Loucy (cell line): ENCODE measurements around the gene CYP1A2.
A peak's percentile ranks its signal among the peaks of the same experiment; 100 is the strongest.

Source experiments
- H2AFZ ChIP-seq: fragments of 200-600 bp; sonication (generic); 2 replicates; pipeline ENCODE4 v1.6.0; 2016; ENCODE audit warnings: antibody characterized with exemption, mild to moderate bottlenecking, low read length, moderate library complexity
- H3F3A ChIP-seq: fragments of 200-600 bp; 2 replicates; pipeline ENCODE4 v1.6.0; 2016; ENCODE audit warnings: antibody characterized with exemption, low read depth, mild to moderate bottlenecking
- H3K27me3 ChIP-seq: fragments of 200-600 bp; sonication (generic); 2 replicates; pipeline ENCODE4 v1.6.1; 2014; ENCODE audit warnings: low read length, mild to moderate bottlenecking; ENCODE audit not compliant: insufficient read depth, poor library complexity, severe bottlenecking
- H3K36me3 ChIP-seq: fragments of 200-600 bp; sonication (generic); 2 replicates; pipeline ENCODE4 v1.6.1; 2016; ENCODE audit warnings: low read length; ENCODE audit not compliant: insufficient read depth
- H3K4me1 ChIP-seq: fragments of 200-600 bp; sonication (generic); 2 replicates; pipeline ENCODE4 v1.5.1; 2014; ENCODE audit warnings: low read length, mild to moderate bottlenecking; ENCODE audit not compliant: insufficient read depth, poor library complexity, severe bottlenecking
- H3K4me2 ChIP-seq: fragments of 200-600 bp; sonication (generic); 2 replicates; pipeline ENCODE4 v1.6.0; 2014; ENCODE audit warnings: antibody characterized with exemption, low read length, low read depth, mild to moderate bottlenecking; ENCODE audit not compliant: poor library complexity, severe bottlenecking
- H3K4me3 ChIP-seq: fragments of 200-600 bp; sonication (generic); 2 replicates; pipeline ENCODE4 v1.5.1; 2014; ENCODE audit warnings: low read length, mild to moderate bottlenecking, mixed read lengths; ENCODE audit not compliant: poor library complexity, severe bottlenecking
- H3K79me2 ChIP-seq: fragments of 200-600 bp; sonication (generic); 2 replicates; pipeline ENCODE4 v1.6.1; 2014; ENCODE audit warnings: low read length; ENCODE audit not compliant: insufficient read depth
- H3K9ac ChIP-seq: fragments of 200-600 bp; sonication (generic); 2 replicates; pipeline ENCODE4 v1.6.0; 2014; ENCODE audit warnings: mild to moderate bottlenecking, low read depth, low read length, moderate library complexity; ENCODE audit not compliant: poor library complexity, severe bottlenecking
- H3K9me2 ChIP-seq: fragments of 200-600 bp; sonication (generic); replicated peaks from 2 replicates; pipeline ENCODE4 v1.6.1; 2016; ENCODE audit warnings: low read depth, low read length, mixed read lengths
- H3K9me3 ChIP-seq: fragments of 200-600 bp; sonication (generic); 2 replicates; pipeline ENCODE4 v1.6.1; 2014; ENCODE audit warnings: mild to moderate bottlenecking, antibody characterized with exemption, low read length, low read depth; ENCODE audit not compliant: insufficient read depth
- H4K20me1 ChIP-seq: fragments of 200-600 bp; sonication (generic); 2 replicates; pipeline ENCODE4 v1.6.0; 2014; ENCODE audit warnings: antibody characterized with exemption, low read length, mild to moderate bottlenecking; ENCODE audit not compliant: insufficient read depth, poor library complexity, severe bottlenecking
- EZH2phosphoT487 ChIP-seq: fragments of 200-600 bp; IDR thresholded peaks from 2 replicates; pipeline ENCODE4 v1.6.1; 2018; ENCODE audit warnings: antibody characterized with exemption, mild to moderate bottlenecking, moderate library complexity, borderline replicate concordance
- TF ChIP-seq, protein P1 (sequence below): fragments of 200-600 bp; sonication (generic); conservative IDR thresholded peaks from 2 replicates; pipeline ENCODE4 v1.5.1; 2014; ENCODE audit warnings: mild to moderate bottlenecking, antibody characterized with exemption, low read length

CYP1A2 gene

DNA sequence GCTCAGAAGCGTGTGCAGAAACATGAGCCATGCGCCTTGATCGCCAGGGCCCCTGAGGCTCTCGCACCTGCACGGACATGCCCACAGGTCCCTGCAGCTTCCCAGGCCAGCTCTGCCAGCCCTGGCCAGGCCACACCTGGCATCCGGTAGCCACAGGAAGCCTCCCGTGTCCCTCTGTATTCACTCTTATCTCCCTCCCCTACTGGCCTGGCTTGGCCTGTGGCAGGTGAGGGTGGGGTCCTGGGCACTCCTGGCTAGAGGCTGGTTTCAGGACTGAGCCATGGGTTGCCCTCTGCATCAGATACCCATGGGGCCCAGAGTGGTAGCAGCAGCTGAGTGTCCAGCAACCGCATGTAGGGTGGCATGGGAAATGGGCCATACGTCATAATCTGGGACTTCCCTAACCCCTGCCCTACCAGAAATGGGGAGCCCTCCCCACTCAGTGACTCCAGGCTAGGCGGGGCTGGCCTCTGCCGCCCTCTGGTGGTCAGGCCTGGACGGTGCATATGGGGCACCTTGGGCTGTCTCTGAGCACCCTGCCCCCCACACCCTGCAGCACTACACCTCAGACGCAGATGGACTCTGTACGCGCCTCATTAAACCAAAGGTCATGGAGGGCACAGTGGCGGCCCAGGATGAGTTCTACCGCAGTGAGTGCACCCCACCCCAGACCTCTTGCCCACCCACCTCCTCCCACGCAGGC lies 51.4 kb downstream of the CYP1A2 start:
- H3K4me2 ChIP-seq, result no peak overlapping the region
- TF ChIP-seq, protein P1, sequence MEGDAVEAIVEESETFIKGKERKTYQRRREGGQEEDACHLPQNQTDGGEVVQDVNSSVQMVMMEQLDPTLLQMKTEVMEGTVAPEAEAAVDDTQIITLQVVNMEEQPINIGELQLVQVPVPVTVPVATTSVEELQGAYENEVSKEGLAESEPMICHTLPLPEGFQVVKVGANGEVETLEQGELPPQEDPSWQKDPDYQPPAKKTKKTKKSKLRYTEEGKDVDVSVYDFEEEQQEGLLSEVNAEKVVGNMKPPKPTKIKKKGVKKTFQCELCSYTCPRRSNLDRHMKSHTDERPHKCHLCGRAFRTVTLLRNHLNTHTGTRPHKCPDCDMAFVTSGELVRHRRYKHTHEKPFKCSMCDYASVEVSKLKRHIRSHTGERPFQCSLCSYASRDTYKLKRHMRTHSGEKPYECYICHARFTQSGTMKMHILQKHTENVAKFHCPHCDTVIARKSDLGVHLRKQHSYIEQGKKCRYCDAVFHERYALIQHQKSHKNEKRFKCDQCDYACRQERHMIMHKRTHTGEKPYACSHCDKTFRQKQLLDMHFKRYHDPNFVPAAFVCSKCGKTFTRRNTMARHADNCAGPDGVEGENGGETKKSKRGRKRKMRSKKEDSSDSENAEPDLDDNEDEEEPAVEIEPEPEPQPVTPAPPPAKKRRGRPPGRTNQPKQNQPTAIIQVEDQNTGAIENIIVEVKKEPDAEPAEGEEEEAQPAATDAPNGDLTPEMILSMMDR, result peak; percentile 97
- no peak for TF ChIP-seq EZH2phosphoT487
- H3K4me1 ChIP-seq, result no peaks in the 10 kb centered on the region
- no peaks in the 10 kb centered on the region for H3K9me2 ChIP-seq
- peaks cover 3% of the 10 kb centered on the region; the same call in 1 of the 2 replicates for H3F3A ChIP-seq
- peaks cover 43% of the 10 kb centered on the region for H4K20me1 ChIP-seq
- no peaks in the 10 kb centered on the region for H3K9me3 ChIP-seq
- no peaks in the 10 kb centered on the region for H3K27me3 ChIP-seq
- peaks cover 73% of the 10 kb centered on the region; the same call in 1 of the 2 replicates for H3K36me3 ChIP-seq
- H3K79me2 ChIP-seq, result peaks cover 35% of the 10 kb centered on the region; the same call in 1 of the 2 replicates
- H2AFZ ChIP-seq, result no peak overlapping the region
- no peak overlapping the region for H3K9ac ChIP-seq
- no peak overlapping the region for H3K4me3 ChIP-seq

DNA sequence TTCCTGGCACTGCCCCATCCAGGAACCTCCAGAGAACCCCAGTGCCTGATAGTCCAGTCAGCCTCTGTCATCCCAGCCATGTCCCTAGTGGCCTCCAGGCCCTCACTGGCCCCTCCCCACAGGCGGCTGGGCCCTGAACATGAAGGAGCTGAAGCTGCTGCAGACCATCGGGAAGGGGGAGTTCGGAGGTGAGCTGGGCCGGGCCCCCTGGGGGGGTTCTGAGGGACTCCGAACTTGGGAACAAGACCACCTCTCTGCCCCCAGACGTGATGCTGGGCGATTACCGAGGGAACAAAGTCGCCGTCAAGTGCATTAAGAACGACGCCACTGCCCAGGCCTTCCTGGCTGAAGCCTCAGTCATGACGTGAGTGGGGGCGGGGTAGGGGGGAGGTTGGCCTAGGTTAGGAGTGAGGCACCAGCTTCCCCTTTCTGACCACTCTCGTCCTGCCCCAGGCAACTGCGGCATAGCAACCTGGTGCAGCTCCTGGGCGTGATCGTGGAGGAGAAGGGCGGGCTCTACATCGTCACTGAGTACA lies 52.0 kb downstream of the CYP1A2 start:
- no peak overlapping the region for H3K4me2 ChIP-seq
- no peaks in the 10 kb centered on the region for H3K4me1 ChIP-seq
- no peak overlapping the region for H3K4me3 ChIP-seq
- peaks cover 29% of the 10 kb centered on the region; the same call in 1 of the 2 replicates for H3K79me2 ChIP-seq
- no peaks in the 10 kb centered on the region for H3K27me3 ChIP-seq
- TF ChIP-seq, protein P1, result no peak
- TF ChIP-seq EZH2phosphoT487, result no peak
- peaks cover 73% of the 10 kb centered on the region; the same call in 1 of the 2 replicates for H3K36me3 ChIP-seq
- H3K9ac ChIP-seq, result no peak overlapping the region
- no peak overlapping the region for H2AFZ ChIP-seq
- peaks cover 38% of the 10 kb centered on the region for H4K20me1 ChIP-seq
- peaks cover 3% of the 10 kb centered on the region; the same call in 1 of the 2 replicates for H3F3A ChIP-seq
- no peaks in the 10 kb centered on the region for H3K9me3 ChIP-seq
- H3K9me2 ChIP-seq, result no peaks in the 10 kb centered on the region

DNA sequence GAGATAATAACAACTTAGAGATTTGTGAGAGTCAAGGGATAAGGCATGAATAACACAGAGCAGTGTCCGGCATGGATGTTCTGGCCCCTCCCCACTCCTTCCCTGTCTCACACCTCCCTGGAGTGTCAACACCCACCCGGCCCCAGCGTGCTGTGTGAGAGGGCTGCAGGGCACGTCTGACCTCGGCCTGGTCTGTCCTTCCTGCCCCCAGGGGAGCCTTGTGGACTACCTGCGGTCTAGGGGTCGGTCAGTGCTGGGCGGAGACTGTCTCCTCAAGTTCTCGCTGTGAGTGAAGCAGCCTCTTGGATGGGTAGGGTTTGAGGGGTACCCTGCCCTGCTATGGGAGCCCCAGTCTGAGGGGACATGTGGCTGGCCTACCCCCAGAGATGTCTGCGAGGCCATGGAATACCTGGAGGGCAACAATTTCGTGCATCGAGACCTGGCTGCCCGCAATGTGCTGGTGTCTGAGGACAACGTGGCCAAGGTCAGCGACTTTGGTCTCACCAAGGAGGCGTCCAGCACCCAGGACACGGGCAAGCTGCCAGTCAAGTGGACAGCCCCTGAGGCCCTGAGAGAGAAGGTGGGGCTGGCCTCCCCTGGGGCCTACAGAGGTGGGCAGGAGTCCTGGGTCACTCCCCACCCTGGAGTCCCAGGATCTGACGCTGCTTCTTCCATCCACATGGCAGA lies 52.8 kb downstream of the CYP1A2 start:
- H3F3A ChIP-seq, result peaks cover 3% of the 10 kb centered on the region; the same call in 1 of the 2 replicates
- H3K36me3 ChIP-seq, result peaks cover 73% of the 10 kb centered on the region; the same call in 1 of the 2 replicates
- no peaks in the 10 kb centered on the region for H3K27me3 ChIP-seq
- peaks cover 31% of the 10 kb centered on the region for H4K20me1 ChIP-seq
- H3K9ac ChIP-seq, result no peak overlapping the region
- no peak overlapping the region for H3K4me2 ChIP-seq
- TF ChIP-seq, protein P1, result no peak
- no peak for TF ChIP-seq EZH2phosphoT487
- no peaks in the 10 kb centered on the region for H3K9me3 ChIP-seq
- no peak overlapping the region for H2AFZ ChIP-seq
- no peak overlapping the region for H3K4me3 ChIP-seq
- H3K79me2 ChIP-seq, result peaks cover 21% of the 10 kb centered on the region; the same call in 1 of the 2 replicates
- no peaks in the 10 kb centered on the region for H3K4me1 ChIP-seq
- no peaks in the 10 kb centered on the region for H3K9me2 ChIP-seq
